Activated naive CD8-positive, alpha-beta T cell treated with anti-CD3 and anti-CD28 coated beads for 36 hours (primary cell): Measurements from ENCODE around the gene ADNP2. TPM values are rescaled to one million over a fixed set of nuclear protein-coding genes. Genes with fewer than 3 reads are reported as not detected.

ENCODE experiments used
- DNase-seq: peaks from one replicate; pipeline ENCODE4 v3.0.0; 2021
- H3K27ac Mint-ChIP-seq: one replicate; pipeline ENCODE4 v1.8.0; 2022; ENCODE audit warnings: mild to moderate bottlenecking, moderate library complexity, mixed read lengths
- H3K27me3 Mint-ChIP-seq: one replicate; pipeline ENCODE4 v1.8.0; 2022; ENCODE audit warnings: mild to moderate bottlenecking, mixed read lengths
- H3K36me3 Mint-ChIP-seq: one replicate; pipeline ENCODE4 v1.8.0; 2021; ENCODE audit warnings: mild to moderate bottlenecking, mixed read lengths
- H3K4me1 Mint-ChIP-seq: one replicate; pipeline ENCODE4 v1.8.0; 2021; ENCODE audit warnings: mixed read lengths
- H3K4me3 Mint-ChIP-seq: one replicate; pipeline ENCODE4 v1.8.0; 2022; ENCODE audit warnings: mild to moderate bottlenecking, moderate library complexity, mixed read lengths
- H3K9me3 Mint-ChIP-seq: one replicate; pipeline ENCODE4 v1.8.0; 2022; ENCODE audit warnings: mixed read lengths
- total RNA-seq, 2 experiments: library from RNA; stranded (reverse); gene quantifications; one replicate each; pipeline ENCODE4 v1.2.3, GENCODE V29; 2021

ADNP2 gene
- total RNA-seq = 10 to 100 TPM; 34.7 to 34.8 TPM

GRCh38 chr18:80108739-80109675, at the start of gene ADNP2:
Gene ADNP2 (plus strand): TSS chr18:80109262. CDS start chr18:80117543, 8,281 bp downstream.
- Mint-ChIP-seq H3K4me3 (peak within 1 kb of the TSS; percentile 83), H3K27ac (peak within 1 kb of the TSS; percentile 89), H3K27me3 (no peaks in the 10 kb centered on the region), H3K9me3 (no peaks in the 10 kb centered on the region), H3K4me1 (peaks cover 33% of the 10 kb centered on the region), H3K36me3 (peaks cover 13% of the 10 kb centered on the region)
- DNase-seq = peak; percentile 84

GRCh38 chr18:80059945-80060344, 49.1 kb upstream of the ADNP2 start:
- H3K27me3 Mint-ChIP-seq = no peaks in the 10 kb centered on the region
- H3K4me1 Mint-ChIP-seq = no peaks in the 10 kb centered on the region
- no peak overlapping the region for H3K27ac Mint-ChIP-seq
- DNase-seq = no peak
- H3K36me3 Mint-ChIP-seq = peaks cover 13% of the 10 kb centered on the region
- peaks cover 22% of the 10 kb centered on the region for H3K9me3 Mint-ChIP-seq
- no peak overlapping the region for H3K4me3 Mint-ChIP-seq

GRCh38 chr18:80065705-80066104, 43.4 kb upstream of the ADNP2 start:
- H3K27me3 Mint-ChIP-seq = no peaks in the 10 kb centered on the region
- H3K4me1 Mint-ChIP-seq = no peaks in the 10 kb centered on the region
- H3K4me3 Mint-ChIP-seq = no peak overlapping the region
- no peak for DNase-seq
- no peak overlapping the region for H3K27ac Mint-ChIP-seq
- H3K36me3 Mint-ChIP-seq = peaks cover 6% of the 10 kb centered on the region
- H3K9me3 Mint-ChIP-seq = peaks cover 5% of the 10 kb centered on the region

GRCh38 chr18:80067321-80067720, 41.7 kb upstream of the ADNP2 start:
- no peaks in the 10 kb centered on the region for H3K27me3 Mint-ChIP-seq
- H3K9me3 Mint-ChIP-seq = peaks cover 2% of the 10 kb centered on the region
- DNase-seq = no peak
- H3K27ac Mint-ChIP-seq = no peak overlapping the region
- H3K4me1 Mint-ChIP-seq = no peaks in the 10 kb centered on the region
- peaks cover 1% of the 10 kb centered on the region for H3K36me3 Mint-ChIP-seq
- no peak overlapping the region for H3K4me3 Mint-ChIP-seq

GRCh38 chr18:80067897-80068296, 41.2 kb upstream of the ADNP2 start:
- Mint-ChIP-seq H3K27ac (no peak overlapping the region), H3K9me3 (peaks cover 2% of the 10 kb centered on the region), H3K4me3 (no peak overlapping the region), H3K4me1 (no peaks in the 10 kb centered on the region), H3K27me3 (no peaks in the 10 kb centered on the region), H3K36me3 (peaks cover 1% of the 10 kb centered on the region)
- DNase-seq = no peak

- no peak overlapping the region for H3K27ac Mint-ChIP-seq
- no peak overlapping the region for H3K4me3 Mint-ChIP-seq
- H3K9me3 Mint-ChIP-seq = no peaks in the 10 kb centered on the region
- no peaks in the 10 kb centered on the region for H3K36me3 Mint-ChIP-seq
- DNase-seq = no peak
- H3K27me3 Mint-ChIP-seq = no peaks in the 10 kb centered on the region
- H3K4me1 Mint-ChIP-seq = no peaks in the 10 kb centered on the region
These were observed 40.3 kb upstream of the ADNP2 start for GRCh38 chr18:80068571-80069272.

- no peaks in the 10 kb centered on the region for H3K4me1 Mint-ChIP-seq
- no peaks in the 10 kb centered on the region for H3K9me3 Mint-ChIP-seq
- H3K36me3 Mint-ChIP-seq = no peaks in the 10 kb centered on the region
- no peak for DNase-seq
- H3K4me3 Mint-ChIP-seq = no peak overlapping the region
- no peaks in the 10 kb centered on the region for H3K27me3 Mint-ChIP-seq
- H3K27ac Mint-ChIP-seq = no peak overlapping the region
These were observed 38.2 kb upstream of the ADNP2 start for GRCh38 chr18:80070825-80071224.

GRCh38 chr18:80074183-80074582, 34.9 kb upstream of the ADNP2 start:
- Mint-ChIP-seq H3K4me1 (no peaks in the 10 kb centered on the region), H3K27ac (no peak overlapping the region), H3K4me3 (no peak overlapping the region), H3K36me3 (no peaks in the 10 kb centered on the region), H3K9me3 (no peaks in the 10 kb centered on the region), H3K27me3 (no peaks in the 10 kb centered on the region)
- no peak for DNase-seq

GRCh38 chr18:80074697-80075096, 34.4 kb upstream of the ADNP2 start:
- no peaks in the 10 kb centered on the region for H3K4me1 Mint-ChIP-seq
- H3K27me3 Mint-ChIP-seq = no peaks in the 10 kb centered on the region
- H3K9me3 Mint-ChIP-seq = no peaks in the 10 kb centered on the region
- DNase-seq = no peak
- no peaks in the 10 kb centered on the region for H3K36me3 Mint-ChIP-seq
- no peak overlapping the region for H3K4me3 Mint-ChIP-seq
- H3K27ac Mint-ChIP-seq = no peak overlapping the region

GRCh38 chr18:80075940-80076339, 33.1 kb upstream of the ADNP2 start:
- H3K4me3 Mint-ChIP-seq = no peak overlapping the region
- no peaks in the 10 kb centered on the region for H3K4me1 Mint-ChIP-seq
- H3K27ac Mint-ChIP-seq = no peak overlapping the region
- no peak for DNase-seq
- no peaks in the 10 kb centered on the region for H3K27me3 Mint-ChIP-seq
- no peaks in the 10 kb centered on the region for H3K9me3 Mint-ChIP-seq
- no peaks in the 10 kb centered on the region for H3K36me3 Mint-ChIP-seq

GRCh38 chr18:80076379-80076778, 32.7 kb upstream of the ADNP2 start:
- H3K4me1 Mint-ChIP-seq = no peaks in the 10 kb centered on the region

GRCh38 chr18:80077873-80078272, 31.2 kb upstream of the ADNP2 start:
- H3K4me3 Mint-ChIP-seq = no peak overlapping the region
- H3K27ac Mint-ChIP-seq = no peak overlapping the region
- no peaks in the 10 kb centered on the region for H3K36me3 Mint-ChIP-seq
- no peaks in the 10 kb centered on the region for H3K27me3 Mint-ChIP-seq
- no peaks in the 10 kb centered on the region for H3K9me3 Mint-ChIP-seq
- H3K4me1 Mint-ChIP-seq = no peaks in the 10 kb centered on the region
- DNase-seq = no peak

More at GRCh38 chr18:80076379-80076778, 32.7 kb upstream of the ADNP2 start:
- no peak for DNase-seq
- Mint-ChIP-seq H3K27me3 (no peaks in the 10 kb centered on the region), H3K27ac (no peak overlapping the region), H3K4me3 (no peak overlapping the region), H3K9me3 (no peaks in the 10 kb centered on the region), H3K36me3 (no peaks in the 10 kb centered on the region)

GRCh38 chr18:80086281-80086680, 22.8 kb upstream of the ADNP2 start:
- peaks cover 22% of the 10 kb centered on the region for H3K9me3 Mint-ChIP-seq
- DNase-seq = no peak
- H3K27me3 Mint-ChIP-seq = peaks cover 3% of the 10 kb centered on the region
- no peak overlapping the region for H3K27ac Mint-ChIP-seq
- H3K4me3 Mint-ChIP-seq = no peak overlapping the region
- peaks cover 7% of the 10 kb centered on the region for H3K36me3 Mint-ChIP-seq
- H3K4me1 Mint-ChIP-seq = no peaks in the 10 kb centered on the region

GRCh38 chr18:80088036-80088435, 21.0 kb upstream of the ADNP2 start:
- peaks cover 23% of the 10 kb centered on the region for H3K9me3 Mint-ChIP-seq
- DNase-seq = no peak
- H3K27me3 Mint-ChIP-seq = peaks cover 5% of the 10 kb centered on the region
- H3K27ac Mint-ChIP-seq = no peak overlapping the region
- no peaks in the 10 kb centered on the region for H3K4me1 Mint-ChIP-seq
- H3K36me3 Mint-ChIP-seq = peaks cover 7% of the 10 kb centered on the region
- H3K4me3 Mint-ChIP-seq = no peak overlapping the region

- H3K4me1 Mint-ChIP-seq = no peaks in the 10 kb centered on the region
- H3K27me3 Mint-ChIP-seq = peaks cover 5% of the 10 kb centered on the region
- no peak overlapping the region for H3K4me3 Mint-ChIP-seq
- DNase-seq = no peak
- H3K36me3 Mint-ChIP-seq = peaks cover 7% of the 10 kb centered on the region
- H3K9me3 Mint-ChIP-seq = peaks cover 25% of the 10 kb centered on the region
- no peak overlapping the region for H3K27ac Mint-ChIP-seq
These were observed 20.2 kb upstream of the ADNP2 start for GRCh38 chr18:80088823-80089222.
